ENCODE results near the gene IL1RL1. TPM values are rescaled to one million over a fixed set of nuclear protein-coding genes. Genes with fewer than 3 reads are reported as not detected.
"Not testable (repeated sequence)": the region's sequence is repeated elsewhere in the genome, so short reads cannot be mapped to it uniquely, and the experiment has no call there.

The IL1RL1 gene
- total RNA-seq, 1 experiment from 2014 or later, result 0.15 TPM

- in situ Hi-C loops (cut with HindIII; ENCODE audit: low pct_unique_long_range_greater_than_20kb, low sequenced_read_pairs) (no loop called here), intact Hi-C loops (cut with micrococcal nuclease; ENCODE audit: unreplicated experiment) (no loop called here)
- ChIA-PET CTCF (no interaction called here), POLR2A (no interaction called here)
- Histone ChIP-seq H3K4me3 (ENCODE audit: low read depth in 2 of 2, low read length in 2 of 2) (no peak overlapping the region), H3K27me3 (ENCODE audit: control insufficient read depth, insufficient read depth, low read length) (no peaks in the 10 kb centered on the region), H3K9me3 (ENCODE audit: control insufficient read depth, insufficient read depth, low read depth, low read length) (no peaks in the 10 kb centered on the region), H3K27ac (ENCODE audit: low read length) (no peak overlapping the region), H3K4me1 (ENCODE audit: control insufficient read depth, insufficient read depth, low read length) (no peaks in the 10 kb centered on the region), H3K36me3 (ENCODE audit: control insufficient read depth, insufficient read depth, low read length) (no peaks in the 10 kb centered on the region)
- no TSS peak for BruUV-seq (replicated peaks)
- ATAC-seq, result no peak
- no peak for TF ChIP-seq POLR2AphosphoS5 (IDR thresholded peaks at IDR 0.05; ENCODE audit: low read depth, low read length)
- TF ChIP-seq, protein P1, sequence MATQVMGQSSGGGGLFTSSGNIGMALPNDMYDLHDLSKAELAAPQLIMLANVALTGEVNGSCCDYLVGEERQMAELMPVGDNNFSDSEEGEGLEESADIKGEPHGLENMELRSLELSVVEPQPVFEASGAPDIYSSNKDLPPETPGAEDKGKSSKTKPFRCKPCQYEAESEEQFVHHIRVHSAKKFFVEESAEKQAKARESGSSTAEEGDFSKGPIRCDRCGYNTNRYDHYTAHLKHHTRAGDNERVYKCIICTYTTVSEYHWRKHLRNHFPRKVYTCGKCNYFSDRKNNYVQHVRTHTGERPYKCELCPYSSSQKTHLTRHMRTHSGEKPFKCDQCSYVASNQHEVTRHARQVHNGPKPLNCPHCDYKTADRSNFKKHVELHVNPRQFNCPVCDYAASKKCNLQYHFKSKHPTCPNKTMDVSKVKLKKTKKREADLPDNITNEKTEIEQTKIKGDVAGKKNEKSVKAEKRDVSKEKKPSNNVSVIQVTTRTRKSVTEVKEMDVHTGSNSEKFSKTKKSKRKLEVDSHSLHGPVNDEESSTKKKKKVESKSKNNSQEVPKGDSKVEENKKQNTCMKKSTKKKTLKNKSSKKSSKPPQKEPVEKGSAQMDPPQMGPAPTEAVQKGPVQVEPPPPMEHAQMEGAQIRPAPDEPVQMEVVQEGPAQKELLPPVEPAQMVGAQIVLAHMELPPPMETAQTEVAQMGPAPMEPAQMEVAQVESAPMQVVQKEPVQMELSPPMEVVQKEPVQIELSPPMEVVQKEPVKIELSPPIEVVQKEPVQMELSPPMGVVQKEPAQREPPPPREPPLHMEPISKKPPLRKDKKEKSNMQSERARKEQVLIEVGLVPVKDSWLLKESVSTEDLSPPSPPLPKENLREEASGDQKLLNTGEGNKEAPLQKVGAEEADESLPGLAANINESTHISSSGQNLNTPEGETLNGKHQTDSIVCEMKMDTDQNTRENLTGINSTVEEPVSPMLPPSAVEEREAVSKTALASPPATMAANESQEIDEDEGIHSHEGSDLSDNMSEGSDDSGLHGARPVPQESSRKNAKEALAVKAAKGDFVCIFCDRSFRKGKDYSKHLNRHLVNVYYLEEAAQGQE (IDR thresholded peaks at IDR 0.05; ENCODE audit: insufficient read depth in 1 of 2, low read depth in 2 of 2, low read length in 1 of 2), result no peak
- DNase-seq (ENCODE audit: low read depth, low spot score), result no peak
Measured at GRCh38 chr2:102318437-102318836, 7.1 kb downstream of the IL1RL1 start.

- no TSS peak for BruUV-seq (replicated peaks)
- TF ChIP-seq SIN3A (IDR thresholded peaks at IDR 0.05; ENCODE audit: borderline replicate concordance, insufficient read depth, low read depth, low read length) (no peak), POLR2AphosphoS5 (IDR thresholded peaks at IDR 0.05; ENCODE audit: low read depth, low read length) (no peak), TCF7L2 (IDR thresholded peaks at IDR 0.05; ENCODE audit: low read depth, low read length) (no peak), CTCF (IDR thresholded peaks at IDR 0.05) (no peak)
- TF ChIP-seq, protein P1 (IDR thresholded peaks at IDR 0.05; ENCODE audit: insufficient read depth in 1 of 2, low read depth in 2 of 2, low read length in 1 of 2), result no peak
- H3K4me1 ChIP-seq (ENCODE audit: control insufficient read depth, insufficient read depth, low read length), result no peaks in the 10 kb centered on the region
- no peaks in the 10 kb centered on the region for H3K9me3 ChIP-seq (ENCODE audit: control insufficient read depth, insufficient read depth, low read depth, low read length)
- ChIA-PET CTCF (no interaction called here), POLR2A (no interaction called here)
- H3K36me3 ChIP-seq (ENCODE audit: control insufficient read depth, insufficient read depth, low read length), result no peaks in the 10 kb centered on the region
- H3K27me3 ChIP-seq (ENCODE audit: control insufficient read depth, insufficient read depth, low read length), result no peaks in the 10 kb centered on the region
- intact Hi-C loops (cut with micrococcal nuclease; ENCODE audit: unreplicated experiment) (no loop called here), in situ Hi-C loops (cut with HindIII; ENCODE audit: low pct_unique_long_range_greater_than_20kb, low sequenced_read_pairs) (no loop called here)
- DNase-seq (ENCODE audit: low read depth, low spot score) (no peak), ATAC-seq (no peak)
- H3K27ac ChIP-seq (ENCODE audit: low read length), result no peak overlapping the region
- H3K4me3 ChIP-seq (ENCODE audit: low read depth in 2 of 2, low read length in 2 of 2), result no peak overlapping the region
Measured at GRCh38 chr2:102321941-102322719, 10.8 kb downstream of the IL1RL1 start.

- H3K27ac ChIP-seq (ENCODE audit: low read length); H3K4me3 ChIP-seq (ENCODE audit: low read depth in 2 of 2, low read length in 2 of 2); CTCF ChIA-PET; H3K4me1 ChIP-seq (ENCODE audit: control insufficient read depth, insufficient read depth, low read length); H3K36me3 ChIP-seq (ENCODE audit: control insufficient read depth, insufficient read depth, low read length); H3K9me3 ChIP-seq (ENCODE audit: control insufficient read depth, insufficient read depth, low read depth, low read length); intact Hi-C loops (cut with micrococcal nuclease; ENCODE audit: unreplicated experiment); POLR2A ChIA-PET; ATAC-seq; DNase-seq (ENCODE audit: low read depth, low spot score); H3K27me3 ChIP-seq (ENCODE audit: control insufficient read depth, insufficient read depth, low read length); in situ Hi-C loops (cut with HindIII; ENCODE audit: low pct_unique_long_range_greater_than_20kb, low sequenced_read_pairs); BruUV-seq (replicated peaks): not testable (repeated sequence)
Measured at GRCh38 chr2:102324914-102325313, 13.6 kb downstream of the IL1RL1 start.

Data from Panc1 (cell line).